HepG2 (cell line): ENCODE measurements around the gene TMCC2. TPM values are rescaled to one million over a fixed set of nuclear protein-coding genes. Genes with fewer than 3 reads are reported as not detected.
"Not testable (repeated sequence)": the region's sequence is repeated elsewhere in the genome, so short reads cannot be mapped to it uniquely, and the experiment has no call there.

Source experiments
- ATAC-seq: fragments of 200-7000 bp; cut with Tn5 transposase; 3 replicates; pipeline ENCODE4 v1.9.1; 2020; ENCODE audit warnings: mild to moderate bottlenecking, moderate library complexity
- BruUV-seq: library from RNA; stranded (reverse); fragments of 400-500 nt; replicated peaks from 2 replicates; lab custom pipeline; 2021; lab: Mats Ljungman, UMichigan
- CTCF ChIA-PET: fragments of 300-600 bp; formaldehyde crosslinking; extraction: SDS; loops from one replicate; lab custom pipeline; 2021; ENCODE audit warnings: low total read pairs, inconsistent platforms, low intra/inter-chr PET ratio; lab: Yijun Ruan, JAX
- POLR2A ChIA-PET: fragments of 350-600 bp; sonication (Branson Sonifier 250); formaldehyde crosslinking; loops from one replicate; lab custom pipeline; 2020; ENCODE audit warnings: antibody characterized with exemption, inconsistent platforms; lab: Yijun Ruan, JAX
- DNase-seq: peaks from one replicate; pipeline ENCODE4 v3.0.0-alpha.2; 2015; ENCODE audit warnings: low spot score
- FAIRE-seq: peaks from 3 replicates; lab custom pipeline; 2011; peaks lifted over from hg19 to GRCh38; lab: Jason Lieb, UNC
- H2AFZ ChIP-seq: one replicate; pipeline ENCODE4 v1.6.1; 2011; ENCODE audit warnings: low read length, inconsistent platforms
- H3K27ac ChIP-seq: fragments of 300-600 bp; 3 replicates; pipeline ENCODE4 v1.8.0; 2011; ENCODE audit warnings: mixed run types, mild to moderate bottlenecking, mixed read lengths, low read length, inconsistent platforms; ENCODE audit not compliant: insufficient read depth; ENCODE audit errors: extremely low read length
- H3K27me3 ChIP-seq, 2 experiments: fragments of 200-600 bp in 1 of 2; 2 replicates in 1 of 2; 3 replicates in 1 of 2; pipeline versions ENCODE4 v1.6.0 to v1.8.0; 2011; ENCODE audit warnings: low read length in 2 of 2, mild to moderate bottlenecking in 2 of 2, moderate library complexity in 2 of 2, inconsistent platforms in 1 of 2; ENCODE audit not compliant: insufficient read depth in 2 of 2, control insufficient read depth in 1 of 2
- H3K36me3 ChIP-seq, 2 experiments: fragments of 200-600 bp in 1 of 2; replicated peaks in 1 of 2; 2 replicates in 1 of 2; 3 replicates in 1 of 2; pipeline versions ENCODE4 v1.5.1 to v1.8.0; 2011; ENCODE audit warnings: low read length in 2 of 2, inconsistent platforms in 1 of 2; ENCODE audit not compliant: insufficient read depth in 2 of 2, control insufficient read depth in 1 of 2
- H3K4me1 ChIP-seq: 2 replicates; pipeline ENCODE4 v1.5.1; 2012; ENCODE audit warnings: low read length, inconsistent platforms; ENCODE audit not compliant: insufficient read depth
- H3K4me2 ChIP-seq: 2 replicates; pipeline ENCODE4 v1.6.0; 2011; ENCODE audit warnings: low read depth, low read length, inconsistent platforms
- H3K4me3 ChIP-seq, 3 experiments: fragments of 200-600 bp in 1 of 3; sonication (generic), shearing (Covaris generic) in 1 of 3; replicated peaks in 1 of 3; 2 replicates each; pipeline ENCODE4 v1.5.1; 2011 to 2016; ENCODE audit warnings: low read length in 3 of 3, inconsistent platforms in 2 of 3, low read depth in 2 of 3, mild to moderate bottlenecking in 2 of 3, control low read depth in 1 of 3, mixed read lengths in 1 of 3; ENCODE audit not compliant: insufficient read depth in 1 of 3
- H3K79me2 ChIP-seq: one replicate; pipeline ENCODE4 v1.6.1; 2011; ENCODE audit warnings: low read length, inconsistent platforms; ENCODE audit not compliant: insufficient read depth
- H3K9ac ChIP-seq: 2 replicates; pipeline ENCODE4 v1.6.0; 2011; ENCODE audit warnings: mild to moderate bottlenecking, low read depth, low read length, inconsistent platforms; ENCODE audit not compliant: insufficient read depth
- H3K9me3 ChIP-seq: 2 replicates; pipeline ENCODE4 v1.5.1; 2012; ENCODE audit warnings: mild to moderate bottlenecking, low read length
- H4K20me1 ChIP-seq: 2 replicates; pipeline ENCODE4 v1.6.0; 2011; ENCODE audit warnings: inconsistent platforms, mild to moderate bottlenecking, low read length, moderate library complexity; ENCODE audit not compliant: insufficient read depth
- CENPT ChIP-seq: sonication (generic); formaldehyde crosslinking; IDR thresholded peaks from 2 replicates; pipeline ENCODE4 v1.8.0; 2022; ENCODE audit warnings: low read depth, mild to moderate bottlenecking, moderate library complexity, missing genetic modification reagents
- CSRNP2 ChIP-seq: sonication (generic); formaldehyde crosslinking; conservative IDR thresholded peaks from 2 replicates; pipeline ENCODE4 v1.8.0; 2022; ENCODE audit warnings: low read depth, missing genetic modification reagents
- E2F2 ChIP-seq: sonication (generic); formaldehyde crosslinking; IDR thresholded peaks from 2 replicates; pipeline ENCODE4 v1.4.0; 2020; ENCODE audit warnings: missing genetic modification reagents, borderline replicate concordance
- ISL2 ChIP-seq: sonication (generic); formaldehyde crosslinking; IDR thresholded peaks from 2 replicates; pipeline ENCODE4 v1.5.0; 2020; ENCODE audit warnings: missing genetic modification reagents
- MIXL1 ChIP-seq: IDR thresholded peaks from 2 replicates; pipeline ENCODE4 v1.6.1; 2016
- RARA ChIP-seq: IDR thresholded peaks from 2 replicates; pipeline ENCODE4 v1.6.1; 2016; ENCODE audit warnings: missing genetic modification reagents, missing compliant biosample characterization
- SNAPC2 ChIP-seq: sonication (generic); formaldehyde crosslinking; IDR thresholded peaks from 2 replicates; pipeline ENCODE4 v1.8.1; 2022; ENCODE audit warnings: mild to moderate bottlenecking, missing genetic modification reagents
- ZHX1 ChIP-seq: sonication (generic); formaldehyde crosslinking; IDR thresholded peaks from 2 replicates; pipeline ENCODE4 v1.8.1; 2022; ENCODE audit warnings: low read depth, mild to moderate bottlenecking, missing genetic modification reagents
- ZNF121 ChIP-seq: sonication (generic); formaldehyde crosslinking; IDR thresholded peaks from 2 replicates; pipeline ENCODE4 v1.5.0; 2020; ENCODE audit warnings: mild to moderate bottlenecking, missing genetic modification reagents
- ZNF138 ChIP-seq: sonication (generic); formaldehyde crosslinking; IDR thresholded peaks from 2 replicates; pipeline ENCODE4 v1.5.0; 2020; ENCODE audit warnings: mild to moderate bottlenecking, low read depth, missing genetic modification reagents
- ZNF343 ChIP-seq: sonication (generic); formaldehyde crosslinking; IDR thresholded peaks from 2 replicates; pipeline ENCODE4 v1.4.0; 2020; ENCODE audit warnings: mild to moderate bottlenecking, missing genetic modification reagents
- ZNF432 ChIP-seq: sonication (generic); formaldehyde crosslinking; IDR thresholded peaks from 2 replicates; pipeline ENCODE4 v1.5.0; 2020; ENCODE audit warnings: missing genetic modification reagents, mild to moderate bottlenecking, borderline replicate concordance
- ZNF772 ChIP-seq: sonication (generic); formaldehyde crosslinking; IDR thresholded peaks from 2 replicates; pipeline ENCODE4 v1.5.0; 2020; ENCODE audit warnings: mild to moderate bottlenecking, missing genetic modification reagents
- ZNF839 ChIP-seq: sonication (generic); formaldehyde crosslinking; IDR thresholded peaks from 2 replicates; pipeline ENCODE4 v1.4.0; 2020; ENCODE audit warnings: missing genetic modification reagents, mild to moderate bottlenecking, borderline replicate concordance
- WGBS: methylation state at CpG from one replicate; pipeline ENCODE4 v1.1.6; 2017; ENCODE audit warnings: low lambda C conversion rate; 5-methylcytosine and 5-hydroxymethylcytosine counted together
- in situ Hi-C: cut with HindIII; loops from 2 replicates; pipeline ENCODE4 v1.10.0; 2017; ENCODE audit warnings: low pct_unique_long_range_greater_than_20kb; ENCODE audit not compliant: extremely low pct_ligation_motif_present
- intact Hi-C: fragments of 100-400 bp; cut with micrococcal nuclease; formaldehyde crosslinking; loops from one replicate; pipeline ENCODE4 v1.10.0; 2022; ENCODE audit not compliant: unreplicated experiment
- polyA plus RNA-seq, 8 experiments: library from polyadenylated mRNA; depleted of rRNA in 3 of 8; stranded (reverse) in 7 of 8; unstranded in 1 of 8; fragments of >200 nt; fragmentation: Illumina TruSeq in 4 of 8; extraction: Trizol in 4 of 8; gene quantifications; 2 replicates each; pipeline versions ENCODE4 v1.2.1 to v1.2.3, GENCODE V29; 2011 to 2016; ENCODE audit warnings: low read depth in 4 of 8, missing spikeins in 1 of 8, mixed read lengths in 1 of 8; ENCODE audit not compliant: insufficient read depth in 1 of 8
- total RNA-seq, 5 experiments: library from RNA; depleted of rRNA; stranded (reverse); fragments of >200 nt; fragmentation: Illumina TruSeq; extraction: Trizol; gene quantifications; 2 replicates each; pipeline ENCODE4 v1.2.3, GENCODE V29; 2016; ENCODE audit warnings: low read depth in 1 of 5

TMCC2 gene
- total and polyA plus RNA-seq, 2 of the 13 experiments (the other 11 are each of a cell fraction or from before 2014, with no cell fraction given): 0.12 to 0.24 TPM

GRCh38 chr1:205179842-205180241 lies 47.9 kb upstream of the TMCC2 start:
- in situ Hi-C loops (no loop called here), intact Hi-C loops (no loop called here)
- H4K20me1 ChIP-seq: no peaks in the 10 kb centered on the region
- DNase-seq (no peak), ATAC-seq (no peak), FAIRE-seq (no peak)
- CTCF ChIA-PET: no interaction called here
- no TSS peak for BruUV-seq
- H2AFZ ChIP-seq: no peak overlapping the region
- H3K36me3 ChIP-seq: peaks cover 2 to 7% of the 10 kb centered on the region in 2 experiments; a peak in 2 of 5 replicates
- no peak overlapping the region for H3K27ac ChIP-seq
- H3K9ac ChIP-seq: no peak overlapping the region
- no peaks in the 10 kb centered on the region for H3K27me3 ChIP-seq
- TF ChIP-seq CSRNP2 (CRISPR knock-in tag): no peak
- TF ChIP-seq SNAPC2 (CRISPR knock-in tag): no peak
- TF ChIP-seq ZNF343: no peak
- no peak for TF ChIP-seq ZNF121
- no peak for TF ChIP-seq ZNF138 (CRISPR knock-in tag)
- TF ChIP-seq ZNF839 (CRISPR knock-in tag): no peak
- TF ChIP-seq CENPT: no peak
- no peak for TF ChIP-seq RARA
- no peak for TF ChIP-seq ZNF432
- TF ChIP-seq ISL2 (CRISPR knock-in tag): no peak
- TF ChIP-seq ZHX1 (CRISPR knock-in tag): no peak
- TF ChIP-seq MIXL1 (CRISPR knock-in tag): no peak
- no peak for TF ChIP-seq ZNF772
- TF ChIP-seq E2F2 (CRISPR knock-in tag): no peak
- no peaks in the 10 kb centered on the region for H3K9me3 ChIP-seq
- POLR2A ChIA-PET: no interaction called here
- no peaks in the 10 kb centered on the region for H3K4me1 ChIP-seq
- no peak overlapping the region for H3K4me3 ChIP-seq
- WGBS: 94% methylated on average over 2 of the region's 2 CpGs
- H3K4me2 ChIP-seq: no peak overlapping the region
- no peaks in the 10 kb centered on the region for H3K79me2 ChIP-seq

GRCh38 chr1:205180331-205180730 lies 47.4 kb upstream of the TMCC2 start:
- H3K36me3 ChIP-seq, H3K9me3 ChIP-seq, H2AFZ ChIP-seq, CTCF ChIA-PET, DNase-seq, H3K4me2 ChIP-seq, intact Hi-C loops, H3K27me3 ChIP-seq, H3K4me3 ChIP-seq, H3K4me1 ChIP-seq, ATAC-seq, H3K79me2 ChIP-seq, H4K20me1 ChIP-seq, FAIRE-seq, H3K27ac ChIP-seq, in situ Hi-C loops, POLR2A ChIA-PET, BruUV-seq, H3K9ac ChIP-seq: not testable (repeated sequence)
- 85% methylated on average over 7 of the region's 7 CpGs for WGBS
